Panc1 (cell line): ENCODE results near the gene ABCG1. TPM values are rescaled to one million over a fixed set of nuclear protein-coding genes. Genes with fewer than 3 reads are reported as not detected.

Source experiments
- ATAC-seq: fragments of 200-7000 bp; cut with Tn5 transposase; 2 replicates; pipeline ENCODE4 v1.9.1; 2020; ENCODE audit warnings: mild to moderate bottlenecking, moderate library complexity
- BruUV-seq: library from RNA; stranded (reverse); fragments of 400-500 nt; replicated peaks from 2 replicates; lab custom pipeline; 2021; lab: Mats Ljungman, UMichigan
- CTCF ChIA-PET: fragments of 300-600 bp; sonication (Branson Sonifier 250); formaldehyde crosslinking; loops from one replicate; lab custom pipeline; 2022; ENCODE audit warnings: antibody characterized with exemption; lab: Charles Lee
- POLR2A ChIA-PET: fragments of 300-600 bp; sonication (Branson Sonifier 250); formaldehyde crosslinking; loops from one replicate; lab custom pipeline; 2022; ENCODE audit warnings: antibody characterized with exemption; lab: Charles Lee
- DNase-seq: peaks from one replicate; pipeline ENCODE4 v3.0.0-alpha.2; 2010; ENCODE audit warnings: low read depth, low spot score
- H3K27ac ChIP-seq: 2 replicates; pipeline ENCODE4 v1.5.1; 2011; ENCODE audit warnings: mild to moderate bottlenecking, low read length, inconsistent platforms
- H3K27me3 ChIP-seq: fragments of 200-500 bp; sonication (Bioruptor generic); 2 replicates; pipeline ENCODE4 v1.6.0; 2014; ENCODE audit warnings: low read length, inconsistent platforms; ENCODE audit not compliant: control insufficient read depth, insufficient read depth
- H3K36me3 ChIP-seq: fragments of 200-500 bp; sonication (Bioruptor generic); 2 replicates; pipeline ENCODE4 v1.5.1; 2014; ENCODE audit warnings: inconsistent platforms, mild to moderate bottlenecking, low read length, moderate library complexity; ENCODE audit not compliant: control insufficient read depth, insufficient read depth
- H3K4me1 ChIP-seq: 2 replicates; pipeline ENCODE4 v1.5.1; 2011; ENCODE audit warnings: inconsistent platforms, mild to moderate bottlenecking, low read length, moderate library complexity; ENCODE audit not compliant: control insufficient read depth, insufficient read depth
- H3K4me3 ChIP-seq, 2 experiments: 2 replicates each; pipeline ENCODE4 v1.5.1; 2011 to 2012; ENCODE audit warnings: low read depth in 2 of 2, low read length in 2 of 2, mild to moderate bottlenecking in 2 of 2, inconsistent platforms in 1 of 2, moderate library complexity in 1 of 2
- H3K9me3 ChIP-seq: fragments of 200-500 bp; sonication (Bioruptor generic); 2 replicates; pipeline ENCODE4 v1.5.1; 2014; ENCODE audit warnings: low read depth, mild to moderate bottlenecking, inconsistent platforms, low read length, moderate library complexity; ENCODE audit not compliant: control insufficient read depth, insufficient read depth
- CTCF ChIP-seq: fragments of 450-650 bp; IDR thresholded peaks from 2 replicates; pipeline ENCODE4 v1.5.1; 2017; ENCODE audit warnings: mild to moderate bottlenecking
- POLR2AphosphoS5 ChIP-seq: IDR thresholded peaks from 2 replicates; pipeline ENCODE4 v1.6.1; 2012; ENCODE audit warnings: mild to moderate bottlenecking, low read depth, low read length, moderate library complexity
- REST ChIP-seq, 2 experiments: IDR thresholded peaks; 2 replicates each; pipeline ENCODE4 v1.6.1; 2011 to 2012; ENCODE audit warnings: low read depth in 2 of 2, control low read depth in 1 of 2, low read length in 1 of 2, mild to moderate bottlenecking in 1 of 2, moderate library complexity in 1 of 2; ENCODE audit not compliant: insufficient read depth in 1 of 2
- SIN3A ChIP-seq: IDR thresholded peaks from 2 replicates; pipeline ENCODE4 v1.6.1; 2012; ENCODE audit warnings: low read depth, mild to moderate bottlenecking, low read length, moderate library complexity, borderline replicate concordance; ENCODE audit not compliant: insufficient read depth
- TCF7L2 ChIP-seq: IDR thresholded peaks from 2 replicates; pipeline ENCODE4 v1.6.1; 2011; ENCODE audit warnings: mild to moderate bottlenecking, low read depth, low read length, inconsistent platforms
- in situ Hi-C: cut with HindIII; loops from 2 replicates; pipeline ENCODE4 v1.10.0; 2016; ENCODE audit warnings: low sequenced_read_pairs, low pct_unique_long_range_greater_than_20kb
- intact Hi-C: fragments of 100-400 bp; cut with micrococcal nuclease; formaldehyde crosslinking; loops from one replicate; pipeline ENCODE4 v1.10.0; 2022; ENCODE audit not compliant: unreplicated experiment
- total RNA-seq: library from RNA; stranded (reverse); gene quantifications from one replicate; pipeline ENCODE4 v1.2.1, GENCODE V29; 2021; ENCODE audit not compliant: unreplicated experiment

ABCG1 gene
- total RNA-seq, 1 experiment from 2014 or later, result 0.80 TPM

- Histone ChIP-seq H3K4me3 (no peak overlapping the region), H3K9me3 (no peaks in the 10 kb centered on the region), H3K27ac (no peak overlapping the region), H3K27me3 (peaks cover 2% of the 10 kb centered on the region), H3K36me3 (no peaks in the 10 kb centered on the region), H3K4me1 (no peaks in the 10 kb centered on the region; the same call in 1 of the 2 replicates)
- DNase-seq, result no peak
- intact Hi-C loops, result no loop called here
- BruUV-seq, result no TSS peak
- POLR2A ChIA-PET, result no interaction called here
- CTCF ChIA-PET, result interaction anchor here (0.7 kb wide), 1 partner anchor 20 kb away, joined by 4 read pairs; no protein-coding TSS in a partner anchor
- no peak for ATAC-seq
- in situ Hi-C loops, result no loop called here
- no peak for TF ChIP-seq POLR2AphosphoS5
- TF ChIP-seq TCF7L2, result no peak
- no peak for TF ChIP-seq CTCF
- no peak for TF ChIP-seq REST (IDR thresholded peaks at IDR 0.05; ENCODE audit: insufficient read depth in 1 of 2, low read depth in 2 of 2, low read length in 1 of 2)
Measured at GRCh38 chr21:42201615-42202161, 17.3 kb upstream of the ABCG1 start.

GRCh38 chr21:42202321-42202720, 16.6 kb upstream of the ABCG1 start:
- BruUV-seq, result no TSS peak
- no peak for TF ChIP-seq REST (IDR thresholded peaks at IDR 0.05; ENCODE audit: insufficient read depth in 1 of 2, low read depth in 2 of 2, low read length in 1 of 2)
- no peak for TF ChIP-seq CTCF
- TF ChIP-seq SIN3A, result no peak
- no peak for TF ChIP-seq TCF7L2
- no peak for TF ChIP-seq POLR2AphosphoS5
- ATAC-seq (no peak), DNase-seq (no peak)
- intact Hi-C loops, result no loop called here
- in situ Hi-C loops, result no loop called here
- no peaks in the 10 kb centered on the region; the same call in 1 of the 2 replicates for H3K4me1 ChIP-seq
- CTCF ChIA-PET, result interaction anchor here (0.6 to 0.7 kb wide), 2 partner anchors 14 to 21 kb away, joined by 3 to 4 read pairs; no protein-coding TSS in a partner anchor
- H3K27ac ChIP-seq, result no peak overlapping the region
- no peaks in the 10 kb centered on the region for H3K36me3 ChIP-seq
- peaks cover 2% of the 10 kb centered on the region for H3K27me3 ChIP-seq
- no peak overlapping the region for H3K4me3 ChIP-seq
- POLR2A ChIA-PET, result no interaction called here
- no peaks in the 10 kb centered on the region for H3K9me3 ChIP-seq
